Measurements from ENCODE around the gene ZC3H4.

DNA sequence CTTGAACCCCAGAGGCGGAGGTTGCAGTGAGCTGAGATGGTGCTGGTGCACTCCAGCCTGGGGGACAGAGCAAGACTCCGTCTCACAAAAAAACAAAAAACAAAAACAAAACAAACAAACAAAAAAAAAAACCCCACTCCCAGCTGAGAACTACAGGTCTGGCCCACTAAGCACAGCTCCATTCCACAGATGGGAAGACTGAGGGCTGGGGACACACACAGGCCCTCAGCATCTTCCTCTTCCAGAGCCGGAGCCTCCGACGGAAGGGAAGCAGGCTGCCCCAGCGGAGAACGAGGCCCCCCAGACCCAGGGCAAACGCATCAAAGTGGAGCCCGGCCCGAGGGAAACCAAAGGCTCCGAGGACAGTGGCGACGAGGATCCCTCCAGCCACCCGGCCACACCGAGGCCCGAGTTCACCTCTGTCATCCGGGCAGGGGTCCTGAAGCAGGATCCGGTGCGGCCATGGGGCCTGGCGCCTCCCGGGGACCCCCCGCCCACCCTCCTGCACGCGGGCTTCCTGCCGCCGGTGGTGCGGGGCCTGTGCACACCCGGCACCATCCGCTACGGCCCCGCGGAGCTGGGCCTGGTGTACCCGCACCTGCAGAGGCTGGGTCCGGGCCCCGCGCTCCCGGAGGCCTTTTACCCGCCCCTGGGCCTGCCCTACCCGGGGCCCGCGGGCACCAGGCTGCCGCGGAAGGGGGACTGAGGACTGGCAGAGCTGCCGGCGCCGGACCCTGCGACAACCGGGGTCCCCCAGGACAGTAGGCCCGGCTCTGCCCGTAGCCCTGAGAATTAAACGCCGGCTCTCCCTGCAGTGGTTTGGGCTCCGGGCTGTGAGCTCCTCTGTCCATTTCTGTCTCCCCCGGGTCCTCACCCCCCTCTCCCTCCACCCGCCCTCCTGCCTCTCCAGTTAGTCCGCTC lies 68.4 kb downstream of the ZC3H4 start:
- TF ChIP-seq POLR2A (IDR thresholded peaks at IDR 0.05; ENCODE audit: low read depth, low read length) (no peak), TAF1 (IDR thresholded peaks at IDR 0.05; ENCODE audit: borderline replicate concordance, low read depth, low read length) (no peak), POLR2AphosphoS5 (IDR thresholded peaks at IDR 0.05; ENCODE audit: low read depth, low read length) (no peak)
